ENCODE measurements around the gene CCDC148. TPM values are rescaled to one million over a fixed set of nuclear protein-coding genes. Genes with fewer than 3 reads are reported as not detected.
"Not testable (repeated sequence)": the region's sequence is repeated elsewhere in the genome, so short reads cannot be mapped to it uniquely, and the experiment has no call there.

The CCDC148 gene
- total RNA-seq, 1 donor, result 0.42 TPM

- no peaks in the 10 kb centered on the region for H3K9me3 ChIP-seq (ENCODE audit: low read depth, low read length)
- no peak overlapping the region for H3K4me3 ChIP-seq (ENCODE audit: low read length)
- H3K4me1 ChIP-seq (ENCODE audit: insufficient read depth, low read length), result no peaks in the 10 kb centered on the region
- no peaks in the 10 kb centered on the region for H3K27me3 ChIP-seq (ENCODE audit: insufficient read depth, low read length)
Measured at GRCh38 chr2:158488442-158489216, 32.1 kb upstream of the CCDC148 start.

DNA sequence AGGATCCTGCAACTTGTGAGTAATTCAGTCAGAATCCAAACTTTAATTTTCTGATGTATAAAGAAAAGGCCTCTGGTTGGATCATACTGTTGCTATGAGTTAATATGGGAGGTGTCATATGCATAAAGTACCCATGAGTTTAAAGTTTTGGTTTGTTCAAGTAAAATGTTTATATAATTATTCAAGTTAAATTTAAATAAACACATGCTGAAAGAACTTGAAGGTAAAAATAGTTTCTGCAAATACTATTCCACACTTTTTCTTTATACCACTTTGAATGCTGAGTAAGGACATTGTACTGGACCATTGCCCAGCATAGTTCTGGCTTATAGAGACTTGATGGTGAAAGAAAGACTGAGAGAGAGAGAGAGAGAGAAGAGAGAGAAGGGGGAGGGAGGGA lies 30.9 kb upstream of the CCDC148 start:
- Histone ChIP-seq H3K9me3 (ENCODE audit: low read depth, low read length) (no peaks in the 10 kb centered on the region), H3K4me1 (ENCODE audit: insufficient read depth, low read length) (no peaks in the 10 kb centered on the region), H3K4me3 (ENCODE audit: low read length) (no peak overlapping the region), H3K27me3 (ENCODE audit: insufficient read depth, low read length) (no peaks in the 10 kb centered on the region)

DNA sequence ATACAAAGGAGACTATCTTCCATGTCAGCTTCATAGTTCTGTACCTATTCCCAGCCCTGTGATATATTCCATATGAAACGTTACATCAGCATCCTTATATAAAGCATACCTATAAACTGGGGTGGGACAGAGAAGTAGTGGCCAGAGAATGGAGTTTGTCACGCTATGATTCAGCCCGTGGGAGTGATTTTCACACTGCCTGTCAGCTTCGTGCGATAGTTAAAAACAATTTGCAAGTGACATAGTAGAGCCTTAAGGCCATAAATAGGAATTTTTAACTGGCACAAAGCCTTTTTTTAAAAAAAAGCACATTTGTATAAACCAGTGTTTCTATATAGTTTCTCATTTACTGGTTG lies 30.4 kb upstream of the CCDC148 start:
- H3K4me3 ChIP-seq (ENCODE audit: low read length), result no peak overlapping the region
- no peaks in the 10 kb centered on the region for H3K4me1 ChIP-seq (ENCODE audit: insufficient read depth, low read length)
- no peaks in the 10 kb centered on the region for H3K27me3 ChIP-seq (ENCODE audit: insufficient read depth, low read length)
- H3K9me3 ChIP-seq (ENCODE audit: low read depth, low read length), result no peaks in the 10 kb centered on the region

GRCh38 chr2:158486150-158486969 lies 29.8 kb upstream of the CCDC148 start:
- Histone ChIP-seq H3K4me1 (ENCODE audit: insufficient read depth, low read length) (no peaks in the 10 kb centered on the region), H3K9me3 (ENCODE audit: low read depth, low read length) (no peaks in the 10 kb centered on the region), H3K4me3 (ENCODE audit: low read length) (no peak overlapping the region), H3K27me3 (ENCODE audit: insufficient read depth, low read length) (no peaks in the 10 kb centered on the region)

GRCh38 chr2:158484892-158485556 lies 28.5 kb upstream of the CCDC148 start:
- Histone ChIP-seq H3K9me3 (ENCODE audit: low read depth, low read length) (no peaks in the 10 kb centered on the region), H3K27me3 (ENCODE audit: insufficient read depth, low read length) (no peaks in the 10 kb centered on the region), H3K4me1 (ENCODE audit: insufficient read depth, low read length) (no peaks in the 10 kb centered on the region), H3K4me3 (ENCODE audit: low read length) (no peak overlapping the region)

DNA sequence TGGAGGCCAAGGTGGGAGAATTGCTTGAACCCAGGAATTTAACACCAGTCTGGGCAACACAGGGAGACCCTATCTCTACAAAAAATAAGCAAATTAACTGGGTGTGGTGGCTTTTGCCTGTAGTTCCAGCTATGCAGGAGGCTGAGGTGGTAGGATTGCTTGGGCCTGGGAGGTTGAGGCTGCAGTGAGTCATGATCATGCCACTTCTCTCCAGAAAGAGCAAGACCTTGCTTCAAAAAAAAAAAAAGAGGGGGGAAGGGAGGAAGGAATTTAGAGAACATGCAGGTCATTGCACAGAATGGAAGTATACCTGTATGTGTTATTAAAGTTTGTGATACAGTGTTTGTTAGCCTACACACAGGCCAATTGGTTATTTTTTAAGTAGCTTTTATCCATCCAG lies 26.0 kb upstream of the CCDC148 start:
- H3K4me3 ChIP-seq (ENCODE audit: low read length), result no peak overlapping the region
- no peaks in the 10 kb centered on the region for H3K9me3 ChIP-seq (ENCODE audit: low read depth, low read length)
- peaks cover under 1% of the 10 kb centered on the region for H3K4me1 ChIP-seq (ENCODE audit: insufficient read depth, low read length)
- no peaks in the 10 kb centered on the region for H3K27me3 ChIP-seq (ENCODE audit: insufficient read depth, low read length)

DNA sequence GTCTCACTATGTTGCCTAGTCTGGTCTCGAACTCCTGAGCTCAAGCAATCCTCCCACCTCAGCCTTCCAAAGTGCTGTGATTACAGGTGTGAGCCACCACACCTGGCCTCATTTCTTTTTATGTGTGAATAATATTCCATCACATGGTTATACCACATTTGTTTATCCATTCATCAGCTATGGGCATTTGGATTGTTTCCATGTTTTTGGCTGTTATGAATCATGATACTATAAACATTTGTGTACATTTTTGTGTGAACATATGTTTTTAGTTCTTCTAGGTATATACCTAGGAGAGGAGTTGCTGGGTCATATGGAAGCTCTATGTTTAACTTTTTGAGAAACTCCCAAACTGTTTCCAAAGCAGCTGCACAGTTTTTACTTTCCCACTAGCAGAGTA lies 24.6 kb upstream of the CCDC148 start:
- Histone ChIP-seq H3K4me3 (ENCODE audit: low read length) (no peak overlapping the region), H3K4me1 (ENCODE audit: insufficient read depth, low read length) (peaks cover 4% of the 10 kb centered on the region), H3K9me3 (ENCODE audit: low read depth, low read length) (no peaks in the 10 kb centered on the region), H3K27me3 (ENCODE audit: insufficient read depth, low read length) (no peaks in the 10 kb centered on the region)

DNA sequence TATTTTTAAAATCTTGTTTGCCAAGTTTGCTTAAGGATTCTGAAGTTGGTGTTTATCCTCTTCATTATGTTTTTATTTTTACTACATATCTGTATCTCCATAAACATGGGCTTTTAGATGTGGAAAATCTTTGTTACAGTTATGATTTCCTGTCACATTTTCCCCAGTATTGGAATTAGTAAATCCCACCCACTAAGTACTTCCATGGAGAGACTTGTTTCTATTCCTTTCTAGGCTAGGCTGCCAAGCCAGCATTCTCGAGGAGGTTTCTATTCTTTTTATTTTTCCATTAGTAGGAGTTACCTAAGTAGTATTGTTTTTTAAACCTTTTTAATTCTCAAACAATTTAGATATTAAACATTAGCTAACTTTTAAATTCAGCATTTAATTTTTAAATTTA lies 22.3 kb upstream of the CCDC148 start:
- H3K27me3 ChIP-seq (ENCODE audit: insufficient read depth, low read length), result no peaks in the 10 kb centered on the region
- peaks cover 4% of the 10 kb centered on the region for H3K4me1 ChIP-seq (ENCODE audit: insufficient read depth, low read length)
- H3K4me3 ChIP-seq (ENCODE audit: low read length), result no peak overlapping the region
- H3K9me3 ChIP-seq (ENCODE audit: low read depth, low read length), result no peaks in the 10 kb centered on the region

GRCh38 chr2:158478237-158478636 lies 21.7 kb upstream of the CCDC148 start:
- no peak overlapping the region for H3K4me3 ChIP-seq (ENCODE audit: low read length)
- no peaks in the 10 kb centered on the region for H3K27me3 ChIP-seq (ENCODE audit: insufficient read depth, low read length)
- peaks cover 4% of the 10 kb centered on the region for H3K4me1 ChIP-seq (ENCODE audit: insufficient read depth, low read length)
- H3K9me3 ChIP-seq (ENCODE audit: low read depth, low read length), result no peaks in the 10 kb centered on the region

GRCh38 chr2:158477202-158477601 lies 20.6 kb upstream of the CCDC148 start:
- Histone ChIP-seq H3K4me1 (ENCODE audit: insufficient read depth, low read length) (peaks cover 4% of the 10 kb centered on the region), H3K4me3 (ENCODE audit: low read length) (no peak overlapping the region), H3K27me3 (ENCODE audit: insufficient read depth, low read length) (no peaks in the 10 kb centered on the region), H3K9me3 (ENCODE audit: low read depth, low read length) (no peaks in the 10 kb centered on the region)

DNA sequence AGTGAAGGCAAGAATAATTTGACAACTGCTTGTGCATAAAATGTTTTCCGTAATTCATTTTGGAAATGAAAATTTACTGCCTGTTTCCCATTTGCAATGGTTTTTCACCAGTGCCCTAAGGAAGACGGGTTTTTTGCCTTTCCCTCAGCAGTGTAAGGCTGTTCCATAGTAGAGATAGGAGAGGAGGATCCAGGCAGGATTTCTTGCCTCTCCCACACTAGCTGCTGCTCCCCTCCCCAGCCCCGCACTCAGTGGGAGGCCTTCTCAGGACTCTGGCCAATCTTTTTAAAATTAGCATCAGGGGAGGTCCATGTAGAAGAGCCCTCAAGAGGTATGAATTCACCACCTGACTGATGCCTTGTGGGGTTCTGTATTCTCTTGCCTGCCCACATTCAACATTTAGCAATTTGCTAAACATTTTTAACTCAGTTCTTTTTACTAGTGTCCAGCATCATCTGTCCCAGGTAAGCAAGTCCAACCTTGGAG lies 18.0 kb upstream of the CCDC148 start:
- not testable (repeated sequence) for H3K4me3 ChIP-seq (ENCODE audit: low read length); H3K9me3 ChIP-seq (ENCODE audit: low read depth, low read length); H3K4me1 ChIP-seq (ENCODE audit: insufficient read depth, low read length); H3K27me3 ChIP-seq (ENCODE audit: insufficient read depth, low read length)

GRCh38 chr2:158473719-158474392 lies 17.3 kb upstream of the CCDC148 start:
- Histone ChIP-seq H3K27me3 (ENCODE audit: insufficient read depth, low read length) (no peaks in the 10 kb centered on the region), H3K9me3 (ENCODE audit: low read depth, low read length) (no peaks in the 10 kb centered on the region), H3K4me3 (ENCODE audit: low read length) (no peak overlapping the region), H3K4me1 (ENCODE audit: insufficient read depth, low read length) (peaks cover 4% of the 10 kb centered on the region)

- H3K4me1 ChIP-seq (ENCODE audit: insufficient read depth, low read length); H3K4me3 ChIP-seq (ENCODE audit: low read length); H3K9me3 ChIP-seq (ENCODE audit: low read depth, low read length); H3K27me3 ChIP-seq (ENCODE audit: insufficient read depth, low read length): not testable (repeated sequence)
Measured at GRCh38 chr2:158473300-158473699, 16.7 kb upstream of the CCDC148 start.

- H3K4me1 ChIP-seq (ENCODE audit: insufficient read depth, low read length); H3K9me3 ChIP-seq (ENCODE audit: low read depth, low read length); H3K27me3 ChIP-seq (ENCODE audit: insufficient read depth, low read length); H3K4me3 ChIP-seq (ENCODE audit: low read length): not testable (repeated sequence)
Measured at GRCh38 chr2:158472829-158473228, 16.3 kb upstream of the CCDC148 start.

- Histone ChIP-seq H3K27me3 (ENCODE audit: insufficient read depth, low read length) (no peaks in the 10 kb centered on the region), H3K9me3 (ENCODE audit: low read depth, low read length) (no peaks in the 10 kb centered on the region), H3K4me3 (ENCODE audit: low read length) (no peak overlapping the region), H3K4me1 (ENCODE audit: insufficient read depth, low read length) (no peaks in the 10 kb centered on the region)
Measured at GRCh38 chr2:158467248-158467647, 10.7 kb upstream of the CCDC148 start.

Data from mononuclear cell (primary cell).